ENCODE measurements around the gene RABEP2. TPM values are rescaled to one million over a fixed set of nuclear protein-coding genes. Genes with fewer than 3 reads are reported as not detected.

The RABEP2 gene
- polyA plus RNA-seq, 2 of the 4 experiments (the other 2 are of a cell fraction) = 6.0 to 13.7 TPM

DNA sequence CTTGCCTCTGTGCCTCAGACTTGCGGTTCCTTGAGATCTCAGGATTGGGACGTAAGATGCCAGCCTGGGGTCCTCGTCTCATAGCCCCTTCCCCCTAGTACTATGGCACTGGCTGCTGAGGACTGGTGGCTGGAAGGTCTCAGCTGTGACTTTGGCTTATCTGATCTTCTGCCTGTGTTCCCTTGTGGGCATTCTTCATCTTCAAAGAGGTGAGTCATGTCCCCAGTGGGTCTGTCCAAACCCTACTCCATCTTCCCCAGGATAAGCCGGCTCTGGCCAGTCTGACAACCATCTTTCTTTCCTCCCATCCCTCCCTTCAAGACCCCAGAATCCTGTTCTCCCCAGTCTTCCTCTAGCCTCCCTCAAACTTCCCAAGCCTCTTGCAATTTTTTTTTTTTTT lies 10.3 kb upstream of the RABEP2 start (continued):
- TF ChIP-seq MAFK (IDR thresholded peaks at IDR 0.05; ENCODE audit: partially characterized antibody) = no peak

- Histone ChIP-seq H3K4me2 (no peak overlapping the region), H3K4me3 (no peak overlapping the region), H3K9me3 (no peaks in the 10 kb centered on the region), H3K4me1 (no peaks in the 10 kb centered on the region), H3K27ac (no peak overlapping the region)
- FAIRE-seq (no peak), ATAC-seq (no peak), DNase-seq (ENCODE audit: low read depth in 1 of 2, low spot score in 1 of 2) (no peak)
- TF ChIP-seq MAFK (IDR thresholded peaks at IDR 0.05; ENCODE audit: partially characterized antibody) (no peak), MYC (IDR thresholded peaks at IDR 0.05; ENCODE audit: borderline replicate concordance, low read length) (no peak), CHD4 (IDR thresholded peaks at IDR 0.05; ENCODE audit: borderline replicate concordance) (no peak), ZFP36 (IDR thresholded peaks at IDR 0.05; ENCODE audit: borderline replicate concordance, partially characterized antibody) (no peak), GATA3 (IDR thresholded peaks at IDR 0.05; ENCODE audit: borderline replicate concordance) (no peak), KDM1A (IDR thresholded peaks at IDR 0.05; ENCODE audit: low read depth) (no peak), FOSL2 (IDR thresholded peaks at IDR 0.05) (no peak), FOSL2 (CRISPR knock-in tag; IDR thresholded peaks at IDR 0.05) (no peak)
- CTCF ChIA-PET = interaction anchor here (1.0 to 13.3 kb wide), 2 partner anchors 11 to 86 kb away, joined by 4 to 92 read pairs; no protein-coding TSS in a partner anchor
- WGBS (ENCODE audit: missing lambda C conversion rate) = 65% methylated on average over 4 of the region's 8 CpGs
- POLR2A ChIA-PET = no interaction called here
These were observed 8.1 kb upstream of the RABEP2 start for GRCh38 chr16:28933171-28933570.

DNA sequence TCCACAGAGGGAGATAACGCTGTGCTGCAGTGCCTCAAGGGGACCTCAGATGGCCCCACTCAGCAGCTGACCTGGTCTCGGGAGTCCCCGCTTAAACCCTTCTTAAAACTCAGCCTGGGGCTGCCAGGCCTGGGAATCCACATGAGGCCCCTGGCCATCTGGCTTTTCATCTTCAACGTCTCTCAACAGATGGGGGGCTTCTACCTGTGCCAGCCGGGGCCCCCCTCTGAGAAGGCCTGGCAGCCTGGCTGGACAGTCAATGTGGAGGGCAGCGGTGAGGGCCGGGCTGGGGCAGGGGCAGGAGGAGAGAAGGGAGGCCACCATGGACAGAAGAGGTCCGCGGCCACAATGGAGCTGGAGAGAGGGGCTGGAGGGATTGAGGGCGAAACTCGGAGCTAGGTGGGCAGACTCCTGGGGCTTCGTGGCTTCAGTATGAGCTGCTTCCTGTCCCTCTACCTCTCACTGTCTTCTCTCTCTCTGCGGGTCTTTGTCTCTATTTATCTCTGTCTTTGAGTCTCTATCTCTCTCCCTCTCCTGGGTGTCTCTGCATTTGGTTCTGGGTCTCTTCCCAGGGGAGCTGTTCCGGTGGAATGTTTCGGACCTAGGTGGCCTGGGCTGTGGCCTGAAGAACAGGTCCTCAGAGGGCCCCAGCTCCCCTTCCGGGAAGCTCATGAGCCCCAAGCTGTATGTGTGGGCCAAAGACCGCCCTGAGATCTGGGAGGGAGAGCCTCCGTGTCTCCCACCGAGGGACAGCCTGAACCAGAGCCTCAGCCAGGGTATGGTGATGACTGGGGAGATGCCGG lies 7.5 kb upstream of the RABEP2 start:
- no peak overlapping the region for H3K4me2 ChIP-seq
- no peaks in the 10 kb centered on the region for H3K9me3 ChIP-seq
- no peak overlapping the region for H3K4me3 ChIP-seq
- H3K27ac ChIP-seq = no peak overlapping the region
- no peaks in the 10 kb centered on the region for H3K4me1 ChIP-seq
- ChIA-PET CTCF (interaction anchor here (0.6 to 13.3 kb wide), 3 partner anchors 12 to 85 kb away, joined by 3 to 92 read pairs (median 4); no protein-coding TSS in a partner anchor), POLR2A (no interaction called here)
- 84% methylated on average over 18 of the region's 20 CpGs for WGBS (ENCODE audit: missing lambda C conversion rate)
- FAIRE-seq = no peak
- DNase-seq (ENCODE audit: low read depth in 1 of 2, low spot score in 1 of 2) = no peak
- ATAC-seq = no peak
- TF ChIP-seq MYC (IDR thresholded peaks at IDR 0.05; ENCODE audit: borderline replicate concordance, low read length) (no peak), CHD2 (IDR thresholded peaks at IDR 0.05; ENCODE audit: low read length, partially characterized antibody) (no peak), ZNF302 (CRISPR knock-in tag; IDR thresholded peaks at IDR 0.05) (no peak), RNF2 (IDR thresholded peaks at IDR 0.05; ENCODE audit: borderline replicate concordance, low read depth) (no peak), SMC3 (IDR thresholded peaks at IDR 0.05) (no peak), ZSCAN20 (CRISPR knock-in tag; IDR thresholded peaks at IDR 0.05) (no peak), HOXB5 (CRISPR knock-in tag; IDR thresholded peaks at IDR 0.05) (no peak), MAX (IDR thresholded peaks at IDR 0.05) (no peak), RAD21 (conservative IDR thresholded peaks at IDR 0.05 in 1 of 2, IDR thresholded peaks at IDR 0.05 in 1 of 2) (no peak), POLR2AphosphoS2 (conservative IDR thresholded peaks at IDR 0.05; ENCODE audit: low read length) (no peak), MAFK (IDR thresholded peaks at IDR 0.05; ENCODE audit: partially characterized antibody) (no peak), FOSL2 (IDR thresholded peaks at IDR 0.05) (no peak), FOSL2 (CRISPR knock-in tag; IDR thresholded peaks at IDR 0.05) (no peak), EHF (CRISPR knock-in tag; IDR thresholded peaks at IDR 0.05) (no peak), RFX5 (IDR thresholded peaks at IDR 0.05) (no peak), SREBF2 (IDR thresholded peaks at IDR 0.05) (no peak), RCOR1 (IDR thresholded peaks at IDR 0.05; ENCODE audit: low read depth, low read length) (no peak)
- TF ChIP-seq, protein P1, sequence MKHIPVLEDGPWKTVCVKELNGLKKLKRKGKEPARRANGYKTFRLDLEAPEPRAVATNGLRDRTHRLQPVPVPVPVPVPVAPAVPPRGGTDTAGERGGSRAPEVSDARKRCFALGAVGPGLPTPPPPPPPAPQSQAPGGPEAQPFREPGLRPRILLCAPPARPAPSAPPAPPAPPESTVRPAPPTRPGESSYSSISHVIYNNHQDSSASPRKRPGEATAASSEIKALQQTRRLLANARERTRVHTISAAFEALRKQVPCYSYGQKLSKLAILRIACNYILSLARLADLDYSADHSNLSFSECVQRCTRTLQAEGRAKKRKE (CRISPR knock-in tag; IDR thresholded peaks at IDR 0.05; ENCODE audit: low read depth) = no peak

All from A549 (cell line).